ENCODE data around the gene IREB2.

Gene IREB2

DNA sequence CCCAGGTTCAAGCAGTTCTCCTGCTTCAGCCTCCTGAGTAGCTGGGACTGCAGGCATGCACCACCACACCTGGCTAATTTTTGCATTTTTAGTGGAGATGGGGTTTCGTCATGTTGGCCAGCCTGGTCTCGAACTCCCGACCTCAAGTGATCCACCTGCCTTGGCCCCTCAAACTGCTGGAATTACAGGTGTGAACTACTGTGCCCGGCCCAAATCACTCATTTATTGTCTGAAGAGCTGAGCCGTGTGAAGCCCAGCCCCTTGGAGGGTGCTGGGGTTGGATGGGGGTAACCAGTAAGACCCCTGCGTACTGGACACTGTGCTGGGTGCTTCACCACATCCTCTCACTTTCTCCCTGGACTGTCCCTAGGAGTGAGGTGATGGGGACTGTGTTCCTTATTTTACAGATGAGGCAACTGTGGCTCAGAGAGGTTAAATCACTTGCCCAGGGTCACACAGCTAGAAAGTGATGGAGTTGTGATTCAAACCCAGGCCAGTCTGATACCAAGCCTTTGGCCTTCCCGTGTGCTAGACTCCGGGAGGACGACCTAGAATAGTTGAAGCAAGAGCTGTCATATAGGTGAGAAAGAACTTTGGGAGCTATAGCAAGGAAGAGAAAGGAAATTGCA lies 41.7 kb upstream of the IREB2 start:
- Histone ChIP-seq H3K9me3 (ENCODE audit: severe bottlenecking) (no peaks in the 10 kb centered on the region), H3K36me3 (no peaks in the 10 kb centered on the region), H3K27me3 (ENCODE audit: insufficient read depth, low read depth, severe bottlenecking) (no peaks in the 10 kb centered on the region), H3K27ac (no peak overlapping the region), H3K4me3 (ENCODE audit: low read depth, low read length) (no peak overlapping the region)
- TF ChIP-seq, protein P1, sequence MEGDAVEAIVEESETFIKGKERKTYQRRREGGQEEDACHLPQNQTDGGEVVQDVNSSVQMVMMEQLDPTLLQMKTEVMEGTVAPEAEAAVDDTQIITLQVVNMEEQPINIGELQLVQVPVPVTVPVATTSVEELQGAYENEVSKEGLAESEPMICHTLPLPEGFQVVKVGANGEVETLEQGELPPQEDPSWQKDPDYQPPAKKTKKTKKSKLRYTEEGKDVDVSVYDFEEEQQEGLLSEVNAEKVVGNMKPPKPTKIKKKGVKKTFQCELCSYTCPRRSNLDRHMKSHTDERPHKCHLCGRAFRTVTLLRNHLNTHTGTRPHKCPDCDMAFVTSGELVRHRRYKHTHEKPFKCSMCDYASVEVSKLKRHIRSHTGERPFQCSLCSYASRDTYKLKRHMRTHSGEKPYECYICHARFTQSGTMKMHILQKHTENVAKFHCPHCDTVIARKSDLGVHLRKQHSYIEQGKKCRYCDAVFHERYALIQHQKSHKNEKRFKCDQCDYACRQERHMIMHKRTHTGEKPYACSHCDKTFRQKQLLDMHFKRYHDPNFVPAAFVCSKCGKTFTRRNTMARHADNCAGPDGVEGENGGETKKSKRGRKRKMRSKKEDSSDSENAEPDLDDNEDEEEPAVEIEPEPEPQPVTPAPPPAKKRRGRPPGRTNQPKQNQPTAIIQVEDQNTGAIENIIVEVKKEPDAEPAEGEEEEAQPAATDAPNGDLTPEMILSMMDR (IDR thresholded peaks at IDR 0.05; ENCODE audit: low read depth, low read length): no peak
- DNase-seq: no peak

GRCh38 chr15:78396976-78397375 lies 41.0 kb upstream of the IREB2 start:
- Histone ChIP-seq H3K36me3 (no peaks in the 10 kb centered on the region), H3K27ac (no peak overlapping the region), H3K9me3 (ENCODE audit: severe bottlenecking) (no peaks in the 10 kb centered on the region), H3K4me3 (ENCODE audit: low read depth, low read length) (no peak overlapping the region), H3K27me3 (ENCODE audit: insufficient read depth, low read depth, severe bottlenecking) (no peaks in the 10 kb centered on the region)
- TF ChIP-seq, protein P1 (IDR thresholded peaks at IDR 0.05; ENCODE audit: low read depth, low read length): peak; percentile 23; the same call in 1 of the 2 replicates
- no peak for DNase-seq

DNA sequence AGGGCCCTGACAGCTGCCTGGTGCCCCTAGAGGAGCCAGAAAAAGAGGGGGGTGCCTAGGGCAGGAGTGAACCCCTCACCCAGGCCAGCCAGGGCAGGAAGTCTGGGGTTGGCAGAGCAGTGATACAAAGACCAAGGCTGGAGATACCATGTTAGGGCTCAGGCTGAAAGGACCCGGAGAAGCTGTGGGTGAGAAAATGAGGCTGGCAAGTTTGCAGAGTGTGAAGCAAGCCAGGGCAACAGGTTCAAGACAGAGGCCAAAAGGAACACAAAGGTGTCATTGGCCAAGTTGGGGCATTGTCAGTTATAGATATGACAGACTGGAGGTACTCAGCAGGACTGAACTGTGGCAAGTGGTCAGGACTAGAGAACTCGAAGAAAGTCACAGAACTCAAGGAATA lies 40.6 kb upstream of the IREB2 start:
- no peaks in the 10 kb centered on the region for H3K27me3 ChIP-seq (ENCODE audit: insufficient read depth, low read depth, severe bottlenecking)
- H3K4me3 ChIP-seq (ENCODE audit: low read depth, low read length): no peak overlapping the region
- H3K36me3 ChIP-seq: no peaks in the 10 kb centered on the region
- TF ChIP-seq, protein P1 (IDR thresholded peaks at IDR 0.05; ENCODE audit: low read depth, low read length): no peak
- H3K27ac ChIP-seq: no peak overlapping the region
- H3K9me3 ChIP-seq (ENCODE audit: severe bottlenecking): no peaks in the 10 kb centered on the region
- DNase-seq: no peak

- TF ChIP-seq, protein P1 (IDR thresholded peaks at IDR 0.05; ENCODE audit: low read depth, low read length): no peak
- Histone ChIP-seq H3K27ac (no peak overlapping the region), H3K9me3 (ENCODE audit: severe bottlenecking) (no peaks in the 10 kb centered on the region), H3K27me3 (ENCODE audit: insufficient read depth, low read depth, severe bottlenecking) (no peaks in the 10 kb centered on the region), H3K4me3 (ENCODE audit: low read depth, low read length) (no peak overlapping the region), H3K36me3 (no peaks in the 10 kb centered on the region)
- no peak for DNase-seq
Observed at GRCh38 chr15:78398076-78398825, 39.8 kb upstream of the IREB2 start.

DNA sequence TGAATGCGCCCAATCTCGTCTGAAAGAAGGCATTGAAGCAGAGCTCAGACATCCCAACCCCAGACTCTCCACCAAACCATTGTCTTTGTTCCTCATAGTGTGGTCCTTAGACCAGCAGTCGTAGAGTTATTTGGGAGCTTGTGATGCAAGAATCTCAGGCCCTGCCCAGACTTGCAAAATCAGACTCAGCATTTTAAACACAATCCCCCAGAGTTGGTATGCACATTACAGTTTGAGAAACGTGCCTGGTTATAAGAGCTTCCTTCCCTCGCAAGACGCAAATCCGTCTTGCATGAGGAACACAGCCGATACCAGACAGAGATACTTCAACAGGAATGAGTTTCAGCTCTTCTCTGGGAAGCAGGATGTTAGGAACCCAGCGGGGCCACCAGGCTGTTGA lies 38.9 kb upstream of the IREB2 start:
- no peaks in the 10 kb centered on the region for H3K9me3 ChIP-seq (ENCODE audit: severe bottlenecking)
- H3K4me3 ChIP-seq (ENCODE audit: low read depth, low read length): no peak overlapping the region
- TF ChIP-seq, protein P1 (IDR thresholded peaks at IDR 0.05; ENCODE audit: low read depth, low read length): no peak
- no peak overlapping the region for H3K27ac ChIP-seq
- H3K36me3 ChIP-seq: no peaks in the 10 kb centered on the region
- no peaks in the 10 kb centered on the region for H3K27me3 ChIP-seq (ENCODE audit: insufficient read depth, low read depth, severe bottlenecking)
- no peak for DNase-seq

Measured in WERI-Rb-1 (cell line).